Neural progenitor cell (in vitro differentiated cells): ENCODE measurements around the gene PCDH1.

Experiments
- CTCF ChIP-seq: fragments of 200-600 bp; sonication (generic); IDR thresholded peaks from 2 replicates; pipeline ENCODE4 v1.5.1; 2017; ENCODE audit warnings: antibody characterized with exemption, mild to moderate bottlenecking
- EZH2 ChIP-seq: fragments of 200-600 bp; sonication (generic); IDR thresholded peaks from 2 replicates; pipeline ENCODE4 v1.6.1; 2017; ENCODE audit warnings: antibody characterized with exemption, mild to moderate bottlenecking, moderate library complexity

- TF ChIP-seq EZH2 (no peak), CTCF (no peak)
Measured at GRCh38 chr5:141846031-141846430, 32.2 kb downstream of the PCDH1 start.
